Middle frontal gyrus (tissue), 1 donor: ENCODE measurements around the gene GNB2.
"Not testable (repeated sequence)": the region's sequence is repeated elsewhere in the genome, so short reads cannot be mapped to it uniquely, and the experiment has no call there.

Experiments
- DNase-seq: peaks from one replicate; pipeline ENCODE4 v3.0.0-alpha.2; 2015; ENCODE audit warnings: low spot score; ENCODE audit errors: extremely low spot score

The GNB2 gene

GRCh38 chr7:100724364-100724763 lies 50.8 kb downstream of the GNB2 start:
- not testable (repeated sequence) for DNase-seq

- DNase-seq: no peak
These were observed 53.6 kb downstream of the GNB2 start for GRCh38 chr7:100726996-100727761.

DNA sequence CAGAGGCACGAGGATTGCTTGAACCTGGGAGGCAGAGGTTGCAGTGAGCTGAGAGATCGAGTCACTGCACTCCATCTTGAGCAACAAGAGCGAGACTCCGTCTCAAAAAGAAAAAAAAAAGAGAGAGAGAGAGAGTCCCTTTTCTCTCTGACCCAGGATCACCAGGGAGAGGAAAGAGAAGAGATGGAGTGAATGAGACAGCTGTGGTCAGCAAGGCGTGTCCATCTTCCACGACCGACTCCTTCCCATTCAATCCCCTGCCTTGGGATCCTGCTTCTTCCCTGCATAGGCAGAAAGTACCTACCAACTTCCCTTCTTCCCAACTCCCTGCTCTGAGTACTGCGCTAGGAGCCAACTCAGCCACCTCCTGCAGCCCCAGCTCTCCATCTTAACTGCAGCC lies 54.7 kb downstream of the GNB2 start:
- DNase-seq: no peak
